PC-3 (cell line): ENCODE measurements around the gene RTN3. TPM values are rescaled to one million over a fixed set of nuclear protein-coding genes. Genes with fewer than 3 reads are reported as not detected.
"Not testable (repeated sequence)": the region's sequence is repeated elsewhere in the genome, so short reads cannot be mapped to it uniquely, and the experiment has no call there.

Source experiments
- ATAC-seq: fragments of 200-7000 bp; cut with Tn5 transposase; 2 replicates; pipeline ENCODE4 v1.9.1; 2020; ENCODE audit warnings: mild to moderate bottlenecking, moderate library complexity
- BruUV-seq: library from RNA; stranded (reverse); fragments of 400-500 nt; replicated peaks from 2 replicates; lab custom pipeline; 2021; lab: Mats Ljungman, UMichigan
- CTCF ChIA-PET: fragments of 300-600 bp; sonication (Branson Sonifier 250); formaldehyde crosslinking; loops from one replicate; lab custom pipeline; 2022; ENCODE audit warnings: antibody characterized with exemption; lab: Charles Lee
- POLR2A ChIA-PET: fragments of 300-600 bp; sonication (Branson Sonifier 250); formaldehyde crosslinking; loops from one replicate; lab custom pipeline; 2022; ENCODE audit warnings: antibody characterized with exemption; ENCODE audit not compliant: unreplicated experiment; lab: Charles Lee
- DNase-seq: peaks from one replicate; pipeline ENCODE4 v3.0.0-alpha.2; 2015
- H2AFZ ChIP-seq: fragments of 300-600 bp; sonication (generic); 2 replicates; pipeline ENCODE4 v1.6.0; 2016; ENCODE audit warnings: antibody characterized with exemption, low read length
- H3F3A ChIP-seq: fragments of 300-600 bp; sonication (generic); one replicate; pipeline ENCODE4 v1.6.0; 2017; ENCODE audit warnings: antibody characterized with exemption, low read length, control low read depth, mild to moderate bottlenecking; ENCODE audit not compliant: unreplicated experiment
- H3K27ac ChIP-seq: fragments of 300-600 bp; sonication (generic); 2 replicates; pipeline ENCODE4 v1.5.1; 2016; ENCODE audit warnings: mild to moderate bottlenecking, low read length
- H3K27me3 ChIP-seq: fragments of 300-600 bp; sonication (generic); 2 replicates; pipeline ENCODE4 v1.6.1; 2016; ENCODE audit warnings: low read length, mixed read lengths
- H3K36me3 ChIP-seq: fragments of 300-600 bp; sonication (generic); 2 replicates; pipeline ENCODE4 v1.6.1; 2016; ENCODE audit warnings: low read depth, mixed run types, low read length, mixed read lengths
- H3K4me1 ChIP-seq: fragments of 300-600 bp; sonication (generic); 2 replicates; pipeline ENCODE4 v1.5.1; 2016; ENCODE audit warnings: low read length; ENCODE audit not compliant: insufficient read depth
- H3K4me2 ChIP-seq: fragments of 300-600 bp; sonication (generic); 2 replicates; pipeline ENCODE4 v1.6.0; 2016; ENCODE audit warnings: low read length
- H3K4me3 ChIP-seq: fragments of 300-600 bp; sonication (generic); 2 replicates; pipeline ENCODE4 v1.5.1; 2016; ENCODE audit warnings: mild to moderate bottlenecking, low read length, mixed read lengths
- H3K79me2 ChIP-seq: fragments of 300-600 bp; sonication (generic); 2 replicates; pipeline ENCODE4 v1.6.1; 2017; ENCODE audit warnings: low read length, mixed read lengths
- H3K9ac ChIP-seq: fragments of 300-600 bp; sonication (generic); 2 replicates; pipeline ENCODE4 v1.6.0; 2016; ENCODE audit warnings: mild to moderate bottlenecking, low read length
- H3K9me2 ChIP-seq: fragments of 300-600 bp; sonication (generic); replicated peaks from 2 replicates; pipeline ENCODE4 v1.6.1; 2016; ENCODE audit warnings: mixed run types, low read length, mixed read lengths
- H3K9me3 ChIP-seq: fragments of 300-600 bp; sonication (generic); 2 replicates; pipeline ENCODE4 v1.6.1; 2016; ENCODE audit warnings: low read length, mixed read lengths
- H4K20me1 ChIP-seq: fragments of 300-600 bp; sonication (generic); 2 replicates; pipeline ENCODE4 v1.6.1; 2016; ENCODE audit warnings: low read length, mixed read lengths
- EZH2 ChIP-seq: fragments of 300-600 bp; sonication (generic); IDR thresholded peaks from one replicate; pipeline ENCODE4 v1.6.1; 2017; ENCODE audit warnings: antibody characterized with exemption, mild to moderate bottlenecking, low read length; ENCODE audit not compliant: unreplicated experiment
- EZH2phosphoT487 ChIP-seq: fragments of 300-600 bp; sonication (generic); IDR thresholded peaks from 2 replicates; pipeline ENCODE4 v1.6.1; 2018; ENCODE audit warnings: mild to moderate bottlenecking, antibody characterized with exemption, low read length, borderline replicate concordance
- intact Hi-C: fragments of 100-400 bp; cut with micrococcal nuclease; formaldehyde crosslinking; loops from 2 replicates; pipeline ENCODE4 v1.9.0; 2023
- total RNA-seq: library from RNA; depleted of rRNA; stranded (reverse); fragments of >200 nt; gene quantifications from 2 replicates; pipeline ENCODE4 v1.2.3, GENCODE V29; 2014
- TF ChIP-seq, protein P1 (sequence below): fragments of 300-600 bp; sonication (generic); conservative IDR thresholded peaks from 2 replicates; pipeline ENCODE4 v1.5.1; 2017; ENCODE audit warnings: antibody characterized with exemption, low read depth, mild to moderate bottlenecking, low read length

Gene RTN3
- total RNA-seq, 1 experiment from 2014 or later: 100 TPM

DNA sequence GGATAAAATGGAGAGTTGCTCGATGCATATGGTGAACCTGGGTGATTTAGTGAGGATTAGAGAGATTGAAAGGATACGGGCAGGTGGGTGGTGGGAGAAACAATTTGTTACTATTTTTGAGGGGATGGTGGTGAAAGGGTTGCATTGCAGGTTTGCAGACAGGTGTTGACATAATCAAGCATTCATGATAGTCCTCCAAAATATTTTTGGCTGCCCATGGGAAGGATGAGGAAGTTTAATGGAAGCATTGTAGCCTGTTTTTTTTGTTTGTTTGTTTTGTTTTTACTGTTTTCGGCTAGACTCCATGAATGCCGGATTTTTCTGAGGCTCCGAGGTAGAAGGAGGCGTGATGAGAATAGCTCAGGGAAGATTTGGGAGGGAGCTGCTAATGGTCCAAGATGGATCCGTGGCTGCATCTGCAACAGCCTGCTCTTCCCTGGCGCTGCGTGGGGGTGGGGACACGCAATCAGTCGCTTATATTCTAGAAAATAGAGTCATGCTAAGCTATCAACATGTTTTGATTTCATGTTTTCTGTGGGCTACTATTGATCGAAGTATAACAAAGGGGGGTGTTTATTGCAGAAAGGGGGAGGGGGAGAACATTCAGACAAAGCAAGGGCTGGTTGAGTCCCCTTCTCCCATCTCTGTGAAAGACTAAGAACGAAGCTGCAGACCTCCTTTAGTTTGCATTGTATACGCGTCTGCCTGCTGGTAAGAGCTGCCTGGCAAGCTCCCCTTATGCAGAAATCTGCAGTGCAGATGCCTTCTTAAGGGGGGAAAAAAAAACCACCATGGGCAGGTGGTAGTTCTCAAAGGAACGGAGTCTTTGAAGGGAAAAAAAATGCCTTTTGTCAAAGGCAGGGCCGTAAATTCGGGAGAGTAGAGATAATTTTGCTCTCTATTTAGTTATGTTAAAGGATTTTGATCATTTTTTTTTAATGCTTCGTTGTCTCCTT, 1.0 kb downstream of the RTN3 start:
- ATAC-seq (peak; percentile 5; the same call in 1 of the 2 replicates), DNase-seq (peak; percentile 44)
- TF ChIP-seq EZH2 (no peak), EZH2phosphoT487 (no peak)
- TF ChIP-seq, protein P1, sequence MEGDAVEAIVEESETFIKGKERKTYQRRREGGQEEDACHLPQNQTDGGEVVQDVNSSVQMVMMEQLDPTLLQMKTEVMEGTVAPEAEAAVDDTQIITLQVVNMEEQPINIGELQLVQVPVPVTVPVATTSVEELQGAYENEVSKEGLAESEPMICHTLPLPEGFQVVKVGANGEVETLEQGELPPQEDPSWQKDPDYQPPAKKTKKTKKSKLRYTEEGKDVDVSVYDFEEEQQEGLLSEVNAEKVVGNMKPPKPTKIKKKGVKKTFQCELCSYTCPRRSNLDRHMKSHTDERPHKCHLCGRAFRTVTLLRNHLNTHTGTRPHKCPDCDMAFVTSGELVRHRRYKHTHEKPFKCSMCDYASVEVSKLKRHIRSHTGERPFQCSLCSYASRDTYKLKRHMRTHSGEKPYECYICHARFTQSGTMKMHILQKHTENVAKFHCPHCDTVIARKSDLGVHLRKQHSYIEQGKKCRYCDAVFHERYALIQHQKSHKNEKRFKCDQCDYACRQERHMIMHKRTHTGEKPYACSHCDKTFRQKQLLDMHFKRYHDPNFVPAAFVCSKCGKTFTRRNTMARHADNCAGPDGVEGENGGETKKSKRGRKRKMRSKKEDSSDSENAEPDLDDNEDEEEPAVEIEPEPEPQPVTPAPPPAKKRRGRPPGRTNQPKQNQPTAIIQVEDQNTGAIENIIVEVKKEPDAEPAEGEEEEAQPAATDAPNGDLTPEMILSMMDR: peak; percentile 19; the same call in 1 of the 2 replicates
- H2AFZ ChIP-seq: peak overlapping the region; percentile 82
- H3K27ac ChIP-seq: peak overlapping the region; percentile 49; the same call in 1 of the 2 replicates
- no peaks in the 10 kb centered on the region for H3K9me2 ChIP-seq
- no peaks in the 10 kb centered on the region for H3K27me3 ChIP-seq
- no peaks in the 10 kb centered on the region for H3F3A ChIP-seq
- H4K20me1 ChIP-seq: peaks cover 13% of the 10 kb centered on the region
- H3K9me3 ChIP-seq: no peaks in the 10 kb centered on the region
- CTCF ChIA-PET: interaction anchor here (0.5 to 0.6 kb wide), 2 partner anchors 51 to 620 kb away, joined by 3 to 7 read pairs; no protein-coding TSS in a partner anchor
- H3K4me2 ChIP-seq: peak overlapping the region; percentile 86
- BruUV-seq: TSS peak; percentile 58
- no peaks in the 10 kb centered on the region for H3K36me3 ChIP-seq
- POLR2A ChIA-PET: interaction anchor here (0.5 kb wide), 1 partner anchor 85 kb away, joined by 9 read pairs; no protein-coding TSS in a partner anchor
- H3K79me2 ChIP-seq: peaks cover 58% of the 10 kb centered on the region
- H3K4me3 ChIP-seq: peak overlapping the region; percentile 85
- intact Hi-C loops: loop anchor here (2.0 kb wide), 1 partner anchor 56 kb away; no protein-coding TSS in a partner anchor
- peaks cover 14% of the 10 kb centered on the region for H3K4me1 ChIP-seq
- H3K9ac ChIP-seq: peak overlapping the region; percentile 77

DNA sequence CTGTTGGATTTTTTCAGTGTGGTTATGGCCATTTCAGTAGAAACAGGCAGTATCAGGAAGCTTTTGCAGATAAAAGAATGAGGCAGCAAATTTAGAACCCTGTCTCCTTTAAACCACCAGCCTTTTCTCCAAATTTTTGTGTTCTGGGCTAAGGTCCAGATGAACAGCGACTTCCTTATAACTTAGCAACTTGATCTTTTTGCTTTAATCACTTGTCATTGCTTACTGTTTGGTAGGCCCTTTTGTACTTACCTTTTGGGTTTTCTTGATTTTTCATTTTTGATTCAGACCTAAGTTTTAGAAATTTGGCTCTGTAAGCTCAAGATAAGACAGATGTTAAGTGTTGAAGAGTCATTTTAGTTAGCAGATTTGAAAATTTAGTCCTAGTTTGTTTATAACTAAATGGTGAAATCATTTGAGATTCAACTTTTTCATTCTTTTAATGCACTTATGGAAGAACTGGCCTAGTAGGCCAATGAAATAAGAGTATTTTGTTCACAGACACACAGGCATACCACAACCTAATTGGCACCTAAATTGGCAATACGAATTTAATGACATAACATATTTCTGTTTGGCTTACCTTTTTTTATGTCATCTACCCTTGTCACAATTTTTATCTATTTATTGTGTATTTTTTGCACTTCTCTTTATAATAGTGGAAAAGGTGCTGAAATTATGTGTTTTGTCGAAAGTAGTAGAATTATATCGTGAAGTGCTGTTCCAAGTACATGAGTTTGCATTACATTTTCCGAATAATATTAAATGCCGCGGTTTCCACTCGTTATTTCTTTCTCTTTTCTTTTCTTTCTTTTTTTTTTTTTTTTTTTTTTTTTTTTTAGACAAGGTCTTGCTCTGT, 2.1 kb downstream of the RTN3 start:
- DNase-seq: peak; percentile 56

DNA sequence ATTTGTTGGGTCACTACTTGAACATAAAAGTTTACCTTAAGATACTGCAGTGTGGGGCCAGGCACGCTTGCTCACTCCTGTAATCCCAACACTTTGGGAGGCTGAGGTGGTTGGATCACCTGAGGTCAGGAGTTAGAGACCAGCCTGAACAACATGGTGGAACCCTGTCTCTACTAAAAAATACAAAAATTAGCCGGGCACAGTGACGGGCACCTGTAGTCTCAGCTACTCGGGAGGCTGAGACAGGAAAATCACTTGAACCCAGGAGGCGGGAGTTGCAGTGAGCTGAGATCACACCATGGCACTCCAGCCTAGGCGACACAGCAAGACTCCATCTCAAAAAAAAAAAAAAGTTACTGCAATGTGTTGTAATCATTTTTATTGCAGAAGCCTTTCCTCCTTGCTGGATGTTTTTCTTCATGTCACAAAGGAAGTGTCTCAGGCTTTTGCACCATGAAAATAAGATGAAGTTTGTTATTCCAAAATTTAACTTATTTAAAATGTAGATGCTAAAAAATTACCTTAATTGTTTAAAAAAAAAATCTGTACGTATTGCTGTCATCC, 3.9 kb downstream of the RTN3 start:
- H3K9me2 ChIP-seq, BruUV-seq, DNase-seq, CTCF ChIA-PET, H3K27me3 ChIP-seq, ATAC-seq, H3F3A ChIP-seq, H3K4me3 ChIP-seq, POLR2A ChIA-PET, H3K9ac ChIP-seq, H3K4me2 ChIP-seq, H3K36me3 ChIP-seq, intact Hi-C loops, H3K27ac ChIP-seq, H2AFZ ChIP-seq, H3K9me3 ChIP-seq: not testable (repeated sequence)
- peaks cover 14% of the 10 kb centered on the region for H3K4me1 ChIP-seq
- peaks cover 86% of the 10 kb centered on the region for H3K79me2 ChIP-seq
- H4K20me1 ChIP-seq: peaks cover 19% of the 10 kb centered on the region

More for the DNA sequence above, 2.1 kb downstream of the RTN3 start:
- intact Hi-C loops: loop anchor here (2.0 kb wide), 1 partner anchor 55 kb away; no protein-coding TSS in a partner anchor
- H4K20me1 ChIP-seq: peaks cover 13% of the 10 kb centered on the region
- H2AFZ ChIP-seq: no peak overlapping the region
- 0 out of 2 replicates have a peak overlapping the region, but pooled peaks have one; percentile 1 for H3K27ac ChIP-seq
- peak overlapping the region; percentile 86 for H3K4me2 ChIP-seq
- H3F3A ChIP-seq: no peaks in the 10 kb centered on the region
- no peaks in the 10 kb centered on the region for H3K27me3 ChIP-seq
- H3K4me3 ChIP-seq: peak overlapping the region; percentile 85
- peaks cover 67% of the 10 kb centered on the region for H3K79me2 ChIP-seq
- peak overlapping the region; percentile 77 for H3K9ac ChIP-seq
- TF ChIP-seq EZH2: no peak
- TF ChIP-seq, protein P1: no peak
- no peak for TF ChIP-seq EZH2phosphoT487
- BruUV-seq: no TSS peak
- H3K9me2 ChIP-seq: no peaks in the 10 kb centered on the region
- POLR2A ChIA-PET: interaction anchor here (0.5 kb wide), 1 partner anchor 84 kb away, joined by 9 read pairs; no protein-coding TSS in a partner anchor
- CTCF ChIA-PET: no interaction called here
- H3K36me3 ChIP-seq: no peaks in the 10 kb centered on the region
- peaks cover 14% of the 10 kb centered on the region for H3K4me1 ChIP-seq
- no peak for ATAC-seq
- H3K9me3 ChIP-seq: no peaks in the 10 kb centered on the region
